A549 (cell line): ENCODE data around the gene WLS.

Experiments
- CEBPB ChIP-seq, 2 experiments: fragments of >200 bp in 1 of 2; sonication (Bioruptor Twin) in 1 of 2; formaldehyde crosslinking in 1 of 2; IDR thresholded peaks; 2 replicates each; pipeline ENCODE4 v1.6.1; 2012 to 2016
- CHD2 ChIP-seq: fragments of 150-350 bp; IDR thresholded peaks from 2 replicates; pipeline ENCODE4 v1.6.1; 2014; ENCODE audit warnings: low read length; ENCODE audit not compliant: partially characterized antibody
- CHD4 ChIP-seq: fragments of 200-600 bp; sonication (generic); IDR thresholded peaks from 2 replicates; pipeline ENCODE4 v1.6.1; 2016; ENCODE audit warnings: antibody characterized with exemption, mild to moderate bottlenecking, borderline replicate concordance
- KDM1A ChIP-seq: fragments of 200-600 bp; sonication (generic); IDR thresholded peaks from 2 replicates; pipeline ENCODE4 v1.6.1; 2016; ENCODE audit warnings: low read depth, mild to moderate bottlenecking
- PHF8 ChIP-seq: fragments of 200-600 bp; sonication (generic); IDR thresholded peaks from 2 replicates; pipeline ENCODE4 v1.6.1; 2016; ENCODE audit warnings: low read depth, mild to moderate bottlenecking, antibody characterized with exemption, moderate library complexity, borderline replicate concordance
- RARB ChIP-seq: fragments of 250-450 bp; sonication (Bioruptor Pico); IDR thresholded peaks from 2 replicates; pipeline ENCODE4 v1.8.0; 2021; ENCODE audit warnings: mild to moderate bottlenecking, moderate library complexity
- RFX5 ChIP-seq: fragments of 450-650 bp; IDR thresholded peaks from 2 replicates; pipeline ENCODE4 v1.7.1; 2014; ENCODE audit warnings: antibody characterized with exemption, mild to moderate bottlenecking, moderate library complexity
- SMC3 ChIP-seq: fragments of >200 bp; sonication (Bioruptor Twin); formaldehyde crosslinking; IDR thresholded peaks from 3 replicates; pipeline ENCODE4 v1.6.1; 2018; ENCODE audit warnings: inconsistent platforms
- TF ChIP-seq, protein P1 (sequence below): fragments of >200 bp; sonication (Bioruptor Twin); formaldehyde crosslinking; IDR thresholded peaks from 3 replicates; pipeline ENCODE4 v1.5.1; 2016
- TF ChIP-seq, protein P2 (sequence below): IDR thresholded peaks from 2 replicates; pipeline ENCODE4 v1.6.1; 2012
- TF ChIP-seq, protein P3 (sequence below): fragments of 200-600 bp; sonication (generic); IDR thresholded peaks from 2 replicates; pipeline ENCODE4 v1.6.1; 2016; ENCODE audit warnings: antibody characterized with exemption, mild to moderate bottlenecking, moderate library complexity

DNA sequence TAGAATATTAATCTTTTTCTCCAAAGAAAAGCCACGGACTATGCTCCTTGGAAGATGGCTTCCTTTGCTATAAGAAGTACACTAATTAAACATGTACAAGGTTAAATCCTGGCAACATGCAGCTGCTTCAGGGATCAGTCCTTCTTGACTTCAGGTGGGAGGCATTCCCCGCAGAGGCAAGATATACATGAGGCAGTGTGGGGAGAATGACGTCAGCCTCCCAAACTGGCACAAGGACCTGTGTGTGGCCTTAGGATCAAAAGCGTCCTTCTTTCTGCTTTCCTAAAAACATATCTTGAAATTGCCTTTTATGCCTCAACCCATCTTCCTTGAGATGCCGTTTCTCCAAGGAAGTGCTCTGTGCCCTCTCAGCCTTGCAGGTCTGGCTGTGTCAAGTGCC, 90.3 kb downstream of the WLS start:
- TF ChIP-seq, protein P1, sequence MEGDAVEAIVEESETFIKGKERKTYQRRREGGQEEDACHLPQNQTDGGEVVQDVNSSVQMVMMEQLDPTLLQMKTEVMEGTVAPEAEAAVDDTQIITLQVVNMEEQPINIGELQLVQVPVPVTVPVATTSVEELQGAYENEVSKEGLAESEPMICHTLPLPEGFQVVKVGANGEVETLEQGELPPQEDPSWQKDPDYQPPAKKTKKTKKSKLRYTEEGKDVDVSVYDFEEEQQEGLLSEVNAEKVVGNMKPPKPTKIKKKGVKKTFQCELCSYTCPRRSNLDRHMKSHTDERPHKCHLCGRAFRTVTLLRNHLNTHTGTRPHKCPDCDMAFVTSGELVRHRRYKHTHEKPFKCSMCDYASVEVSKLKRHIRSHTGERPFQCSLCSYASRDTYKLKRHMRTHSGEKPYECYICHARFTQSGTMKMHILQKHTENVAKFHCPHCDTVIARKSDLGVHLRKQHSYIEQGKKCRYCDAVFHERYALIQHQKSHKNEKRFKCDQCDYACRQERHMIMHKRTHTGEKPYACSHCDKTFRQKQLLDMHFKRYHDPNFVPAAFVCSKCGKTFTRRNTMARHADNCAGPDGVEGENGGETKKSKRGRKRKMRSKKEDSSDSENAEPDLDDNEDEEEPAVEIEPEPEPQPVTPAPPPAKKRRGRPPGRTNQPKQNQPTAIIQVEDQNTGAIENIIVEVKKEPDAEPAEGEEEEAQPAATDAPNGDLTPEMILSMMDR, result no peak
- TF ChIP-seq, protein P2, sequence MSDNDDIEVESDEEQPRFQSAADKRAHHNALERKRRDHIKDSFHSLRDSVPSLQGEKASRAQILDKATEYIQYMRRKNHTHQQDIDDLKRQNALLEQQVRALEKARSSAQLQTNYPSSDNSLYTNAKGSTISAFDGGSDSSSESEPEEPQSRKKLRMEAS, result no peak
- TF ChIP-seq SMC3 (no peak), RFX5 (no peak), RARB (CRISPR knock-in tag) (no peak), KDM1A (no peak), CEBPB (IDR thresholded peaks at IDR 0.05) (no peak), PHF8 (no peak), CHD4 (no peak), CHD2 (no peak)
- TF ChIP-seq, protein P3, sequence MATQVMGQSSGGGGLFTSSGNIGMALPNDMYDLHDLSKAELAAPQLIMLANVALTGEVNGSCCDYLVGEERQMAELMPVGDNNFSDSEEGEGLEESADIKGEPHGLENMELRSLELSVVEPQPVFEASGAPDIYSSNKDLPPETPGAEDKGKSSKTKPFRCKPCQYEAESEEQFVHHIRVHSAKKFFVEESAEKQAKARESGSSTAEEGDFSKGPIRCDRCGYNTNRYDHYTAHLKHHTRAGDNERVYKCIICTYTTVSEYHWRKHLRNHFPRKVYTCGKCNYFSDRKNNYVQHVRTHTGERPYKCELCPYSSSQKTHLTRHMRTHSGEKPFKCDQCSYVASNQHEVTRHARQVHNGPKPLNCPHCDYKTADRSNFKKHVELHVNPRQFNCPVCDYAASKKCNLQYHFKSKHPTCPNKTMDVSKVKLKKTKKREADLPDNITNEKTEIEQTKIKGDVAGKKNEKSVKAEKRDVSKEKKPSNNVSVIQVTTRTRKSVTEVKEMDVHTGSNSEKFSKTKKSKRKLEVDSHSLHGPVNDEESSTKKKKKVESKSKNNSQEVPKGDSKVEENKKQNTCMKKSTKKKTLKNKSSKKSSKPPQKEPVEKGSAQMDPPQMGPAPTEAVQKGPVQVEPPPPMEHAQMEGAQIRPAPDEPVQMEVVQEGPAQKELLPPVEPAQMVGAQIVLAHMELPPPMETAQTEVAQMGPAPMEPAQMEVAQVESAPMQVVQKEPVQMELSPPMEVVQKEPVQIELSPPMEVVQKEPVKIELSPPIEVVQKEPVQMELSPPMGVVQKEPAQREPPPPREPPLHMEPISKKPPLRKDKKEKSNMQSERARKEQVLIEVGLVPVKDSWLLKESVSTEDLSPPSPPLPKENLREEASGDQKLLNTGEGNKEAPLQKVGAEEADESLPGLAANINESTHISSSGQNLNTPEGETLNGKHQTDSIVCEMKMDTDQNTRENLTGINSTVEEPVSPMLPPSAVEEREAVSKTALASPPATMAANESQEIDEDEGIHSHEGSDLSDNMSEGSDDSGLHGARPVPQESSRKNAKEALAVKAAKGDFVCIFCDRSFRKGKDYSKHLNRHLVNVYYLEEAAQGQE, result no peak
